ENCODE measurements around the gene HCAR2.
"Not testable (repeated sequence)": the region's sequence is repeated elsewhere in the genome, so short reads cannot be mapped to it uniquely, and the experiment has no call there.

The HCAR2 gene

GRCh38 chr12:122726080-122726558 lies 23.0 kb upstream of the HCAR2 start:
- DNase-seq (ENCODE audit: low read depth) = peak; percentile 88
- TF ChIP-seq, protein P1, sequence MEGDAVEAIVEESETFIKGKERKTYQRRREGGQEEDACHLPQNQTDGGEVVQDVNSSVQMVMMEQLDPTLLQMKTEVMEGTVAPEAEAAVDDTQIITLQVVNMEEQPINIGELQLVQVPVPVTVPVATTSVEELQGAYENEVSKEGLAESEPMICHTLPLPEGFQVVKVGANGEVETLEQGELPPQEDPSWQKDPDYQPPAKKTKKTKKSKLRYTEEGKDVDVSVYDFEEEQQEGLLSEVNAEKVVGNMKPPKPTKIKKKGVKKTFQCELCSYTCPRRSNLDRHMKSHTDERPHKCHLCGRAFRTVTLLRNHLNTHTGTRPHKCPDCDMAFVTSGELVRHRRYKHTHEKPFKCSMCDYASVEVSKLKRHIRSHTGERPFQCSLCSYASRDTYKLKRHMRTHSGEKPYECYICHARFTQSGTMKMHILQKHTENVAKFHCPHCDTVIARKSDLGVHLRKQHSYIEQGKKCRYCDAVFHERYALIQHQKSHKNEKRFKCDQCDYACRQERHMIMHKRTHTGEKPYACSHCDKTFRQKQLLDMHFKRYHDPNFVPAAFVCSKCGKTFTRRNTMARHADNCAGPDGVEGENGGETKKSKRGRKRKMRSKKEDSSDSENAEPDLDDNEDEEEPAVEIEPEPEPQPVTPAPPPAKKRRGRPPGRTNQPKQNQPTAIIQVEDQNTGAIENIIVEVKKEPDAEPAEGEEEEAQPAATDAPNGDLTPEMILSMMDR (IDR thresholded peaks at IDR 0.05; ENCODE audit: insufficient read depth, low read depth, low read length, missing control alignments) = no peak
- H3K4me3 ChIP-seq (ENCODE audit: low read length) = no peak overlapping the region

- H3K4me3 ChIP-seq (ENCODE audit: low read length) = no peak overlapping the region
- DNase-seq (ENCODE audit: low read depth) = no peak
- TF ChIP-seq, protein P1 (IDR thresholded peaks at IDR 0.05; ENCODE audit: insufficient read depth, low read depth, low read length, missing control alignments) = no peak
These were observed 22.4 kb upstream of the HCAR2 start for GRCh38 chr12:122725452-122726079.

GRCh38 chr12:122724641-122725243 lies 21.6 kb upstream of the HCAR2 start:
- H3K4me3 ChIP-seq (ENCODE audit: low read length) = no peak overlapping the region
- TF ChIP-seq, protein P1 (IDR thresholded peaks at IDR 0.05; ENCODE audit: insufficient read depth, low read depth, low read length, missing control alignments) = no peak
- no peak for DNase-seq (ENCODE audit: low read depth)

DNA sequence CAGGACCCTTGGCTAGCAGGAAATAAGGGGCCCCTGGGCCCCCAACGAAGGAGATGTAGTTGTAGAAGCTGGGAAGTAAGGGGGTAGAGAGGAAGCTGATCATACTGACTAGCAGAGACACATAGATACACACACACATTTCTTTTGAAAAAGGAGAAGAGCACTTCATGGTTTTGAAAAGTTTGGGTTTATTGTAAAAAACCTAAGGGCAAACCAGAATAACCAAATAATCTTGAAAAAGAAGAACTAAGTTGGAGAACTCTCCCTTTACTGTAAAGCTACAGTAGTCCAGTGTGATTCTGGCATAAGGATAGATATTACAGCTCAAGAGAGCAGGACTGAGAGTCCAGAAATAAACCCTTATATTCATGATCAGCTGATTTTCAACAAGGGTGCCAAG lies 19.2 kb upstream of the HCAR2 start:
- no peak overlapping the region for H3K4me3 ChIP-seq (ENCODE audit: low read length)
- TF ChIP-seq, protein P1 (IDR thresholded peaks at IDR 0.05; ENCODE audit: insufficient read depth, low read depth, low read length, missing control alignments) = no peak
- no peak for DNase-seq (ENCODE audit: low read depth)

DNA sequence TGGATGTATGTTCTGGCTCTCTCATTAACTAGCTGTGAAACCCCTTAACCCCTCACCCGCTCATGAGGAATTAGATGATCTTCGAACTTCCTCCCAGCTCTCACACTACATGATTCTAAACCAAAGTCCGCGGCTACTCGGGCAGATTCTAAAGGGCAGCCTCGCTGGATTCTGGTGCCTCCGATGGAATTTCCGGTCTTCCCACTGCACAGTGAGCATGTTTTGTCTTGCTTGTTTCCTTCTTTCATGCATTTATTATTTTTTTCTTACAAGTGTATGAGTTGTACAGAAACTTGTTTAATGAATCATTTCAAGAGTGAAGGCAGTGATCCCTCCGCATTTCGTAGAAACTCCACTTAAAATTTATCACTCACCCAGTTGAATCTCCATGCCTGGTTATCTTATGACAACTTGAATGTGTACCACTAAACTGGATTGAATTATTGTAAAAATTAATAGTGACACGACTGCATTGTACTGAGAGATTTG lies 17.9 kb upstream of the HCAR2 start:
- DNase-seq (ENCODE audit: low read depth) = peak; percentile 94
- TF ChIP-seq, protein P1 (IDR thresholded peaks at IDR 0.05; ENCODE audit: insufficient read depth, low read depth, low read length, missing control alignments) = no peak
- peak overlapping the region; percentile 23 for H3K4me3 ChIP-seq (ENCODE audit: low read length)

- peak; percentile 85 for DNase-seq (ENCODE audit: low read depth)
- not testable (repeated sequence) for H3K4me3 ChIP-seq (ENCODE audit: low read length)
These were observed 13.5 kb upstream of the HCAR2 start, which contains the start of gene HCAR3 for GRCh38 chr12:122716658-122717057. TSS of gene HCAR3 (minus strand) at chr12:122716811. CDS start at chr12:122716737, 74 bp downstream.

- not testable (repeated sequence) for H3K4me3 ChIP-seq (ENCODE audit: low read length); DNase-seq (ENCODE audit: low read depth)
These were observed 12.1 kb upstream of the HCAR2 start for GRCh38 chr12:122715211-122715610.

- not testable (repeated sequence) for H3K4me3 ChIP-seq (ENCODE audit: low read length); DNase-seq (ENCODE audit: low read depth)
These were observed 10.5 kb upstream of the HCAR2 start for GRCh38 chr12:122713491-122714188.

DNA sequence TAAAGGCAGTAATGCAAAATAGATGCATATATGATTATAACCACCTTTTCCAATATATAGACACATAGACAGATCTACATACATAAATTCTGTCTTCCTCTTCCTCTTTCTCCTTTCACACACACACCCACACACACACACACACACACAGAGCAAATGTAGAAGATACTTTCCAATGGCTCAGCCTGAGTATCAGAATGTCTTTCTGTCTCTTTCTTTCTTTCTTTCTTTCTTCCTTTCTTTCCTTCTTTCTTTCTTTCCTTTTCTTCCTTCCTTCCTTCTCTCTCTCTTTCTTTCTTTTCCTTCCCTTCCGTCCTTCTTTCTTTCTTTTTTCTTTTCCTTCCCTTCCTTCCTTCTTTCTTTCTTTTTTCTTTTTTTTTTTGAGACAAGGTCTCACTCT lies 8.1 kb upstream of the HCAR2 start:
- DNase-seq (ENCODE audit: low read depth); H3K4me3 ChIP-seq (ENCODE audit: low read length): not testable (repeated sequence)

DNA sequence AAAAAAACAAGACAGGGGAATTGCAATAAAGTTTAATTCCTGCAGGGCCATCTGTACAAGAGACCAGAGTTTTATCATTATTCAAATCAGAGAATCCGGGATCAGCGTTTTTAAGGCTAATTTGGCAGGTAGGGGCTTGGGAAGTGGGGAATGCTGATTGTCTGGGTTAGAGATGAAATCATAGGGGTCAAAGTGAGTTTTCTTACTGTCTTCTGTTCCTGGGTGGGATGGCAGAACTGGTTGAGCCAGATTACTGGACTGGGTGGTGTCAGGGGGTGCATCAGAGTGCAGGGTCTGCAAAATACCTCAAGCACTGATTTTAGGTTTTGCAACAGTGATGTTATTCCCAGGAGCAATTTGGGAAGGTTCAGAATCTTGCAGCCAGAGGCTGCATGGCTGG lies 7.2 kb upstream of the HCAR2 start:
- peak; percentile 49 for DNase-seq (ENCODE audit: low read depth)
- not testable (repeated sequence) for H3K4me3 ChIP-seq (ENCODE audit: low read length)

DNA sequence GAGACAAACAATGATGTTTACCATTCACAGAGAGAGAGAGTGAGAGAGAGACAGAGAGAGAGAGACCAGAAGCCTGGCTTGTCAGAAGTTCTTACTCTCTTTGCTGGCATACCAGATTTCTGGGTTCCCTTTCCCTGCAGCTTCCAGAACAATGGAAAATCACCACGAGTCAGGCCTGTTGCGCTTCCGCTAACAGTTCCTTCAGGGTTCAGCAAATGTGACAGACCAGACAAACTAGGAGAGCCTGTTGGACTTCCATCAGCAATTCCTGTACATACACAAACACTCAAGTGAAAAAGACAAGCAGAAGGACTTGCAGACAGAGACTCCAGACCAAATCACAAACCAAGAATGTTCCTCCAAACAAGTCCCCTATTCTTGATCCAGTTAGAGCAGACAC lies 6.1 kb upstream of the HCAR2 start:
- DNase-seq (ENCODE audit: low read depth) = not testable (repeated sequence)

DNA sequence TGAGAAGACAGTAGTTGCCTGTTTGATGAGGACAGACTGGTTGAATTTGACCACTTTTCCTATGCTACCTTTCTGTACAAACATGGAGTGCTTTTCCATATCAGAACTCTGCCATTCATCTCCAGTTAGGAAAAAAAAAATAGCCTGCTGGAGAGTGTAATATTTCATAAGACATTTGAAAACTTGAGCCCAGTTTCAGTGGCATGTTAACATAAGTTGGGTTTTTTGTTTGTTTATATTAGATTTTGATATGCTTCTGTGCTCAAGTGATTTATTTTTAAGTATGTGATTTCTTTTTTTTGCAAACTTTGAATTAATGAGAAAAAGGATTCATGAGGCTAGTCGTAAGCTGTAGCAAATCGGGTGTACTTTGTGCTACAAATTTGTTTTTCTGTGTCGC lies 684 bp upstream of the HCAR2 start:
- H3K4me3 ChIP-seq (ENCODE audit: low read length); DNase-seq (ENCODE audit: low read depth): not testable (repeated sequence)

More for the DNA sequence above, 6.1 kb upstream of the HCAR2 start:
- H3K4me3 ChIP-seq (ENCODE audit: low read length) = not testable (repeated sequence)

Data from epithelial cell of esophagus (primary cell).